ENCODE measurements around the gene GPR143.

DNA sequence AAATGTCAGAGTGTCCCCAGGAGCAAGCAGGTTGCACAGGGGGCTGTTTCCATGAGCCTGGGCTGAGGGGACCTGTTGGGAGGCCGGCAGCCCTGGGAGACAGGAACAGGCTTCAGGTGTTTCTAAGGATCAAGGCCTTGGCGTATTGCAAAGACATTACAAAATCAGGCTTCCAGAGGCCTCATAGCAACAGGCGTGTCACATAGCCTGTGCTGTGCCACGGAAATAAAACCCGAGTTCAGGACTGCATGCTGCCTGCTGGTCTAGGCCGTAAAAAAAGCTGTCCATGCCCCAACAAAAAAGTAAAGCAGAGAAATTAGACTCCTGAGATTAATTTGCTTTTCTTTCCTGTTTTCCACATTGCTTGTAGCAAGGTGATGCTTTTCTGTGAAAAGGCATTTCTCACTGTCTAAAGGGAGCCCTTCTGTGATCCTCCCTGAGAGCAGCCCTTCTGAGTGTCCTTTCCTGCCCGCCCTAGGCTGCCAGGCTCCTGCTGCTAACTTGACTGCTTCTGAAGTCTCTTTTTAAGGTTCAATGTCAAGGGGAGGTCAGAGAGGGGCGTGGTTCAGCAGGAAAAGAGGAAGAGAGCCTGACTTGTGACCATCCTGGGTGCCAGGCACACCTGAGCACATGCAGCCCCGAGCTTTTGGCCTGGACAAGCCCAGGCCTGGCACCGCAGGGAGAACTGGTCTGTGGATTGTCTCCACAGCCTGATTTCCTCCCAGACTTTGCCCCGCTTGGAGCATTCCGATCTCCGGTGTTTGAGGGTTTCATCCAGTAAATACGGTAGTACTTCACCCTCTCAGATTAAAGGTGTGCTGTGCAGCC, 41.9 kb upstream of the GPR143 start:
- TF ChIP-seq YY1 (IDR thresholded peaks at IDR 0.05) = no peak
- no peak for TF ChIP-seq EGR1 (IDR thresholded peaks at IDR 0.05; ENCODE audit: low read depth in 2 of 2)
- no peak for TF ChIP-seq CTCF (IDR thresholded peaks at IDR 0.05; ENCODE audit: low read depth, low read length, missing input control)
- TF ChIP-seq TAF1 (conservative IDR thresholded peaks at IDR 0.05) = no peak
